Endothelial cell (in vitro differentiated cells): ENCODE results near the gene DPYSL3. TPM values are rescaled to one million over a fixed set of nuclear protein-coding genes. Genes with fewer than 3 reads are reported as not detected.

Experiments used
- DNase-seq: peaks from one replicate; pipeline ENCODE4 v3.0.0; 2021; ENCODE audit warnings: low spot score
- H3K27ac Mint-ChIP-seq: one replicate; pipeline ENCODE4 v1.8.0; 2021; ENCODE audit warnings: mixed read lengths, inconsistent platforms; ENCODE audit not compliant: unreplicated experiment
- H3K27me3 Mint-ChIP-seq: one replicate; pipeline ENCODE4 v1.8.0; 2021; ENCODE audit warnings: mild to moderate bottlenecking, moderate library complexity, mixed read lengths, inconsistent platforms; ENCODE audit not compliant: unreplicated experiment
- H3K36me3 Mint-ChIP-seq: one replicate; pipeline ENCODE4 v1.8.0; 2021; ENCODE audit warnings: mild to moderate bottlenecking, low read depth, mixed read lengths, inconsistent platforms; ENCODE audit not compliant: unreplicated experiment
- H3K4me1 Mint-ChIP-seq: one replicate; pipeline ENCODE4 v1.8.0; 2021; ENCODE audit warnings: mild to moderate bottlenecking, mixed read lengths, inconsistent platforms; ENCODE audit not compliant: unreplicated experiment
- H3K4me3 Mint-ChIP-seq: one replicate; pipeline ENCODE4 v1.8.0; 2021; ENCODE audit warnings: mild to moderate bottlenecking, mixed read lengths, inconsistent platforms; ENCODE audit not compliant: unreplicated experiment
- H3K9me3 Mint-ChIP-seq: one replicate; pipeline ENCODE4 v1.8.0; 2021; ENCODE audit warnings: mixed read lengths, inconsistent platforms; ENCODE audit not compliant: unreplicated experiment
- CTCF ChIP-seq: fragments of 200-600 bp; sonication (generic); IDR thresholded peaks from one replicate; pipeline ENCODE4 v1.5.0; 2021; ENCODE audit warnings: antibody characterized with exemption; ENCODE audit not compliant: unreplicated experiment
- total RNA-seq: library from RNA; stranded (reverse); fragmentation: NEBNext Ultra II Directional; extraction: Animal tissue kit (Norgen Biotek cat#: 25700); gene quantifications from one replicate; pipeline ENCODE4 v1.2.1, GENCODE V29; 2021; ENCODE audit not compliant: unreplicated experiment

DPYSL3 gene
- total RNA-seq, 1 donor from 2014 or later: 27.6 TPM

GRCh38 chr5:147465747-147466146 is 44.1 kb downstream of the DPYSL3 start:
- Mint-ChIP-seq H3K36me3 (no peaks in the 10 kb centered on the region), H3K9me3 (no peaks in the 10 kb centered on the region), H3K27me3 (peaks cover 2% of the 10 kb centered on the region), H3K27ac (peak overlapping the region; percentile 44), H3K4me3 (peak overlapping the region; percentile 4), H3K4me1 (peaks cover 32% of the 10 kb centered on the region)
- no peak for TF ChIP-seq CTCF
- no peak for DNase-seq

GRCh38 chr5:147464211-147464610 is 45.7 kb downstream of the DPYSL3 start:
- H3K4me1 Mint-ChIP-seq: peaks cover 29% of the 10 kb centered on the region
- peaks cover 3% of the 10 kb centered on the region for H3K9me3 Mint-ChIP-seq
- DNase-seq: peak; percentile 65
- peaks cover 2% of the 10 kb centered on the region for H3K27me3 Mint-ChIP-seq
- H3K36me3 Mint-ChIP-seq: peaks cover 3% of the 10 kb centered on the region
- peak; percentile 71 for TF ChIP-seq CTCF
- H3K4me3 Mint-ChIP-seq: no peak overlapping the region
- H3K27ac Mint-ChIP-seq: no peak overlapping the region

GRCh38 chr5:147461915-147462314 is 48.0 kb downstream of the DPYSL3 start:
- no peak overlapping the region for H3K4me3 Mint-ChIP-seq
- peaks cover 3% of the 10 kb centered on the region for H3K9me3 Mint-ChIP-seq
- H3K27ac Mint-ChIP-seq: no peak overlapping the region
- no peak for DNase-seq
- H3K27me3 Mint-ChIP-seq: peaks cover 2% of the 10 kb centered on the region
- peaks cover 23% of the 10 kb centered on the region for H3K4me1 Mint-ChIP-seq
- peaks cover 3% of the 10 kb centered on the region for H3K36me3 Mint-ChIP-seq
- TF ChIP-seq CTCF: no peak

GRCh38 chr5:147460380-147460779 is 49.5 kb downstream of the DPYSL3 start:
- no peak overlapping the region for H3K4me3 Mint-ChIP-seq
- H3K4me1 Mint-ChIP-seq: peaks cover 9% of the 10 kb centered on the region
- peaks cover 3% of the 10 kb centered on the region for H3K36me3 Mint-ChIP-seq
- H3K27ac Mint-ChIP-seq: no peak overlapping the region
- H3K9me3 Mint-ChIP-seq: peaks cover 3% of the 10 kb centered on the region
- no peak for DNase-seq
- H3K27me3 Mint-ChIP-seq: no peaks in the 10 kb centered on the region
- TF ChIP-seq CTCF: no peak

GRCh38 chr5:147458581-147458980 is 51.3 kb downstream of the DPYSL3 start:
- Mint-ChIP-seq H3K9me3 (peaks cover 3% of the 10 kb centered on the region), H3K27ac (no peak overlapping the region), H3K36me3 (peaks cover 3% of the 10 kb centered on the region), H3K27me3 (no peaks in the 10 kb centered on the region), H3K4me1 (peaks cover 6% of the 10 kb centered on the region), H3K4me3 (no peak overlapping the region)
- TF ChIP-seq CTCF: no peak
- no peak for DNase-seq
